ENCODE data around the gene GYPC.
A peak's percentile ranks its signal among the peaks of the same experiment; 100 is the strongest.

GYPC gene

GRCh38 chr2:126659562-126660467 is 3.9 kb downstream of the GYPC start:
- no peak for DNase-seq (ENCODE audit: low spot score)
- in situ Hi-C loops (cut with MboI; ENCODE audit: low sequenced_read_pairs, unreplicated experiment) = no loop called here
- TF ChIP-seq CTCF (IDR thresholded peaks at IDR 0.05; ENCODE audit: borderline replicate concordance, control extremely low read depth, extremely low read depth, insufficient read depth, missing control alignments) = no peak

GRCh38 chr2:126660971-126661370 is 5.0 kb downstream of the GYPC start:
- DNase-seq (ENCODE audit: low spot score) = no peak
- in situ Hi-C loops (cut with MboI; ENCODE audit: low sequenced_read_pairs, unreplicated experiment) = no loop called here

GRCh38 chr2:126661702-126662500 is 5.9 kb downstream of the GYPC start:
- TF ChIP-seq CTCF (IDR thresholded peaks at IDR 0.05; ENCODE audit: borderline replicate concordance, control extremely low read depth, extremely low read depth, insufficient read depth, missing control alignments) = no peak
- in situ Hi-C loops (cut with MboI; ENCODE audit: low sequenced_read_pairs, unreplicated experiment) = no loop called here

More at GRCh38 chr2:126660971-126661370, 5.0 kb downstream of the GYPC start:
- no peak for TF ChIP-seq CTCF (IDR thresholded peaks at IDR 0.05; ENCODE audit: borderline replicate concordance, control extremely low read depth, extremely low read depth, insufficient read depth, missing control alignments)

GRCh38 chr2:126662621-126663020 is 6.7 kb downstream of the GYPC start:
- no peak for TF ChIP-seq CTCF (IDR thresholded peaks at IDR 0.05; ENCODE audit: borderline replicate concordance, control extremely low read depth, extremely low read depth, insufficient read depth, missing control alignments)
- in situ Hi-C loops (cut with MboI; ENCODE audit: low sequenced_read_pairs, unreplicated experiment) = no loop called here
- no peak for DNase-seq (ENCODE audit: low spot score)

More at GRCh38 chr2:126661702-126662500, 5.9 kb downstream of the GYPC start:
- no peak for DNase-seq (ENCODE audit: low spot score)

- TF ChIP-seq CTCF (IDR thresholded peaks at IDR 0.05; ENCODE audit: borderline replicate concordance, control extremely low read depth, extremely low read depth, insufficient read depth, missing control alignments) = no peak
- DNase-seq (ENCODE audit: low spot score) = no peak
- in situ Hi-C loops (cut with MboI; ENCODE audit: low sequenced_read_pairs, unreplicated experiment) = no loop called here
Measured at GRCh38 chr2:126663184-126663963, 7.4 kb downstream of the GYPC start.

GRCh38 chr2:126664234-126664633 is 8.3 kb downstream of the GYPC start:
- TF ChIP-seq CTCF (IDR thresholded peaks at IDR 0.05; ENCODE audit: borderline replicate concordance, control extremely low read depth, extremely low read depth, insufficient read depth, missing control alignments) = no peak
- in situ Hi-C loops (cut with MboI; ENCODE audit: low sequenced_read_pairs, unreplicated experiment) = no loop called here
- DNase-seq (ENCODE audit: low spot score) = peak; percentile 75
